ENCODE data around the gene ARHGAP45.
A peak's percentile ranks its signal among the peaks of the same experiment; 100 is the strongest.
"Not testable (repeated sequence)": the region's sequence is repeated elsewhere in the genome, so short reads cannot be mapped to it uniquely, and the experiment has no call there.

ARHGAP45 gene

GRCh38 chr19:1106841-1107660 is 40.1 kb downstream of the ARHGAP45 start:
- no peak for DNase-seq

- DNase-seq: no peak
Measured at GRCh38 chr19:1107661-1108261, 40.8 kb downstream of the ARHGAP45 start.

GRCh38 chr19:1108291-1109031 is 41.5 kb downstream of the ARHGAP45 start:
- DNase-seq: no peak

GRCh38 chr19:1109032-1109551 is 42.1 kb downstream of the ARHGAP45 start:
- no peak for DNase-seq

- no peak for DNase-seq
Measured at GRCh38 chr19:1109697-1110671, 43.0 kb downstream of the ARHGAP45 start.

- no peak for DNase-seq
Measured at GRCh38 chr19:1110809-1111640, 44.1 kb downstream of the ARHGAP45 start.

GRCh38 chr19:1111641-1112267 is 44.8 kb downstream of the ARHGAP45 start:
- DNase-seq: no peak

GRCh38 chr19:1112268-1113029 is 45.5 kb downstream of the ARHGAP45 start:
- no peak for DNase-seq

- peak; percentile 39 to 56 for DNase-seq
Measured at GRCh38 chr19:1113030-1113985, 46.3 kb downstream of the ARHGAP45 start.

- DNase-seq: no peak
Measured at GRCh38 chr19:1113986-1114483, 47.1 kb downstream of the ARHGAP45 start.

GRCh38 chr19:1114728-1115127 is 47.8 kb downstream of the ARHGAP45 start:
- not testable (repeated sequence) for DNase-seq

- DNase-seq: no peak
Measured at GRCh38 chr19:1115646-1116420, 48.9 kb downstream of the ARHGAP45 start.

- DNase-seq: no peak
Measured at GRCh38 chr19:1116726-1117581, 50.0 kb downstream of the ARHGAP45 start.

GRCh38 chr19:1117654-1118053 is 50.7 kb downstream of the ARHGAP45 start:
- no peak for DNase-seq

- DNase-seq: no peak
Measured at GRCh38 chr19:1118999-1119398, 52.0 kb downstream of the ARHGAP45 start.

GRCh38 chr19:1119475-1120217 is 52.7 kb downstream of the ARHGAP45 start:
- no peak for DNase-seq
